K562 (cell line): ENCODE data around the gene TENT4B. TPM values are rescaled to one million over a fixed set of nuclear protein-coding genes. Genes with fewer than 3 reads are reported as not detected.

ENCODE experiments used
- ATAC-seq: fragments of 200-7000 bp; cut with Tn5 transposase; 3 replicates; pipeline ENCODE4 v1.9.1; 2020; ENCODE audit warnings: moderate library complexity
- BruUV-seq: library from RNA; stranded (reverse); fragments of 400-500 nt; replicated peaks from 2 replicates; lab custom pipeline; 2021; lab: Mats Ljungman, UMichigan
- CTCF ChIA-PET: fragments of 300-600 bp; formaldehyde crosslinking; extraction: SDS; loops from one replicate; lab custom pipeline; 2021; ENCODE audit warnings: low intra/inter-chr PET ratio; lab: Yijun Ruan, JAX
- POLR2A ChIA-PET: fragments of 300-600, 350-650 bp; sonication (Branson Sonifier 250); formaldehyde crosslinking; extraction: SDS; loops from one replicate; lab custom pipeline; 2021; ENCODE audit warnings: antibody characterized with exemption, inconsistent platforms; lab: Yijun Ruan, JAX
- DNase-seq, 4 experiments: peaks; one replicate each; pipeline versions ENCODE4 v3.0.0 to v3.0.0-alpha.2; 2011 to 2018; ENCODE audit warnings: low spot score in 3 of 4, mixed read lengths in 3 of 4; ENCODE audit errors: extremely low read depth in 1 of 4
- FAIRE-seq: peaks from 2 replicates; lab custom pipeline; 2011; peaks lifted over from hg19 to GRCh38; lab: Jason Lieb, UNC
- H2AFZ ChIP-seq: 2 replicates; pipeline ENCODE4 v1.6.0; 2011; ENCODE audit warnings: low read depth, low read length, control low read depth, inconsistent platforms
- H3K27ac ChIP-seq: fragments of 200-600 bp; 3 replicates; pipeline ENCODE4 v1.8.0; 2011; ENCODE audit warnings: low read depth, mild to moderate bottlenecking, control low read depth, inconsistent platforms, low read length, moderate library complexity, mixed read lengths; ENCODE audit errors: extremely low read depth
- H3K27me3 ChIP-seq, 2 experiments: fragments of 300-600 bp in 1 of 2; 2 replicates in 1 of 2; 3 replicates in 1 of 2; pipeline versions ENCODE4 v1.6.0 to v1.8.0; 2011; ENCODE audit warnings: inconsistent platforms in 2 of 2, low read length in 2 of 2, mild to moderate bottlenecking in 1 of 2, mixed read lengths in 1 of 2, moderate library complexity in 1 of 2; ENCODE audit not compliant: control insufficient read depth in 2 of 2, insufficient read depth in 2 of 2
- H3K36me3 ChIP-seq: fragments of 300-600 bp; 3 replicates; pipeline ENCODE4 v1.8.0; 2011; ENCODE audit warnings: mild to moderate bottlenecking, low read length, inconsistent platforms; ENCODE audit not compliant: control insufficient read depth, insufficient read depth
- H3K4me1 ChIP-seq, 2 experiments: fragments of 200-600 bp in 1 of 2; replicated peaks in 1 of 2; 2 replicates in 1 of 2; 3 replicates in 1 of 2; pipeline versions ENCODE4 v1.5.1 to v1.8.0; 2011; ENCODE audit warnings: inconsistent platforms in 2 of 2, low read length in 2 of 2, mild to moderate bottlenecking in 1 of 2, mixed read lengths in 1 of 2, moderate library complexity in 1 of 2; ENCODE audit not compliant: control insufficient read depth in 2 of 2, insufficient read depth in 2 of 2
- H3K4me2 ChIP-seq: 2 replicates; pipeline ENCODE4 v1.6.1; 2011; ENCODE audit warnings: low read length, control low read depth, inconsistent platforms, mixed read lengths; ENCODE audit not compliant: insufficient read depth
- H3K4me3 ChIP-seq: fragments of 200-600 bp; sonication (generic), shearing (Covaris generic); 2 replicates; pipeline ENCODE4 v1.5.1; 2016; ENCODE audit warnings: control low read depth, inconsistent platforms
- H3K79me2 ChIP-seq: fragments of 200-600 bp; 3 replicates; pipeline ENCODE4 v1.8.0; 2011; ENCODE audit warnings: low read length, inconsistent platforms; ENCODE audit not compliant: control insufficient read depth, insufficient read depth
- H3K9ac ChIP-seq, 2 experiments: 2 replicates each; pipeline versions ENCODE4 v1.6.0 to v1.6.1; 2011; ENCODE audit warnings: low read depth in 2 of 2, low read length in 2 of 2, control low read depth in 1 of 2, inconsistent platforms in 1 of 2, mild to moderate bottlenecking in 1 of 2, mixed read lengths in 1 of 2; ENCODE audit not compliant: insufficient read depth in 1 of 2
- H3K9me1 ChIP-seq: one replicate; pipeline ENCODE4 v1.6.0; 2011; ENCODE audit warnings: inconsistent platforms, mild to moderate bottlenecking, low read length, moderate library complexity; ENCODE audit not compliant: control insufficient read depth, insufficient read depth
- H3K9me3 ChIP-seq: replicated peaks from 2 replicates; pipeline ENCODE4 v1.5.1; 2011; ENCODE audit warnings: low read depth, low read length, inconsistent platforms; ENCODE audit not compliant: control insufficient read depth, insufficient read depth
- H4K20me1 ChIP-seq: replicated peaks from 2 replicates; pipeline ENCODE4 v1.6.1; 2011; ENCODE audit warnings: low read length, inconsistent platforms, mixed read lengths; ENCODE audit not compliant: control insufficient read depth, insufficient read depth
- HLTF ChIP-seq: fragments of 450-650 bp; IDR thresholded peaks from 2 replicates; pipeline ENCODE4 v1.6.1; 2016
- KAT7 ChIP-seq: sonication (generic); formaldehyde crosslinking; IDR thresholded peaks from 2 replicates; pipeline ENCODE4 v1.8.0; 2022; ENCODE audit warnings: missing genetic modification reagents, mild to moderate bottlenecking, borderline replicate concordance
- MCM2 ChIP-seq: fragments of 450-650 bp; IDR thresholded peaks from 2 replicates; pipeline ENCODE4 v1.6.1; 2017; ENCODE audit warnings: low read depth, mild to moderate bottlenecking
- NRF1 ChIP-seq, 2 experiments: fragments of 450-650 bp; IDR thresholded peaks in 1 of 2; conservative IDR thresholded peaks in 1 of 2; 2 replicates each; pipeline ENCODE4 v1.6.1; 2014; ENCODE audit warnings: mild to moderate bottlenecking in 2 of 2
- RNF2 ChIP-seq: sonication (generic); IDR thresholded peaks from 2 replicates; pipeline ENCODE4 v1.6.1; 2016
- SAFB2 ChIP-seq: fragments of 200-400 bp; formaldehyde crosslinking; IDR thresholded peaks from 2 replicates; pipeline ENCODE4 v1.6.1; 2018; ENCODE audit warnings: borderline replicate concordance, low read length, low read depth, moderate library complexity; ENCODE audit not compliant: severe bottlenecking
- TAF9B ChIP-seq: fragments of 450-650 bp; IDR thresholded peaks from 2 replicates; pipeline ENCODE4 v1.6.1; 2018; ENCODE audit warnings: mild to moderate bottlenecking; ENCODE audit not compliant: partially characterized antibody
- ZNF3 ChIP-seq: fragments of 250-450 bp; sonication (Bioruptor Pico); IDR thresholded peaks from 2 replicates; pipeline ENCODE4 v1.5.0; 2021; ENCODE audit warnings: mild to moderate bottlenecking, moderate library complexity
- ZNF431 ChIP-seq: sonication (generic); formaldehyde crosslinking; IDR thresholded peaks from 2 replicates; pipeline ENCODE4 v1.8.0; 2022; ENCODE audit warnings: mild to moderate bottlenecking, missing genetic modification reagents
- ZNF707 ChIP-seq: fragments of 250-450 bp; sonication (Bioruptor Pico); conservative IDR thresholded peaks from 2 replicates; pipeline ENCODE4 v1.8.0; 2022; ENCODE audit warnings: inconsistent platforms, mild to moderate bottlenecking, moderate library complexity
- WGBS: fragments of 100-300 bp; shearing (Covaris generic); methylation state at CpG from one replicate; pipeline ENCODE4 v1.1.6; 2016; ENCODE audit warnings: low coverage, mixed read lengths; ENCODE audit not compliant: insufficient coverage; ENCODE audit errors: missing lambda C conversion rate; 5-methylcytosine and 5-hydroxymethylcytosine counted together
- in situ Hi-C: fragments of 300-500 bp; cut with MboI; formaldehyde crosslinking; loops from 4 replicates; pipeline ENCODE4 v1.15.0; 2018; ENCODE audit warnings: inconsistent platforms, mixed read lengths
- intact Hi-C: fragments of 100-400 bp; cut with micrococcal nuclease; formaldehyde crosslinking; loops from 2 replicates; pipeline ENCODE4 v1.14.2; 2022
- polyA plus RNA-seq, 8 experiments: library from polyadenylated mRNA; depleted of rRNA in 4 of 8; stranded (reverse) in 5 of 8; unstranded in 3 of 8; fragments of >200 nt; fragmentation: Nextera tagmentation in 2 of 8; fragmentation: Illumina TruSeq in 1 of 8; extraction: Ambion mirVana in 2 of 8; extraction: Trizol in 1 of 8; gene quantifications; 2 replicates each; pipeline versions ENCODE4 v1.2.1 to v1.2.3, GENCODE V29; 2011 to 2014; ENCODE audit warnings: inconsistent platforms in 1 of 8, missing spikeins in 1 of 8
- total RNA-seq, 7 experiments: library from RNA; depleted of rRNA in 6 of 7; stranded (reverse); fragments of >200 nt in 6 of 7; fragmentation: Illumina TruSeq in 2 of 7; extraction: Trizol in 2 of 7; gene quantifications; 2 replicates each; pipeline versions ENCODE4 v1.2.1 to v1.2.3, GENCODE V29; 2011 to 2021; ENCODE audit warnings: low replicate concordance in 1 of 7
- TF ChIP-seq, protein P1 (sequence below): fragments of 450-650 bp; formaldehyde crosslinking; IDR thresholded peaks from 2 replicates; pipeline ENCODE4 v1.4.0; 2022; ENCODE audit warnings: missing genetic modification characterization
- TF ChIP-seq, protein P2 (sequence below): sonication (generic); formaldehyde crosslinking; IDR thresholded peaks from 2 replicates; pipeline ENCODE4 v1.8.0; 2022; ENCODE audit warnings: mild to moderate bottlenecking, low read depth, missing genetic modification reagents
- TF ChIP-seq, protein P3 (sequence below): fragments of 450-650 bp; formaldehyde crosslinking; IDR thresholded peaks from 2 replicates; pipeline ENCODE4 v1.4.0; 2020; ENCODE audit warnings: mild to moderate bottlenecking, moderate library complexity
- TF ChIP-seq, protein P4 (sequence below): sonication (generic); formaldehyde crosslinking; IDR thresholded peaks from 2 replicates; pipeline ENCODE4 v1.8.1; 2022; ENCODE audit warnings: missing genetic modification reagents
- TF ChIP-seq, protein P5 (sequence below): IDR thresholded peaks from 3 replicates; pipeline ENCODE4 v1.6.1; 2011; ENCODE audit warnings: borderline replicate concordance, mild to moderate bottlenecking; ENCODE audit not compliant: insufficient read length, insufficient read depth

TENT4B gene
- total and polyA plus RNA-seq, 9 of the 15 experiments (the other 6 are each of a cell fraction or from before 2014, with no cell fraction given), result 5.2 to 8.4 (median 7.0) TPM

DNA sequence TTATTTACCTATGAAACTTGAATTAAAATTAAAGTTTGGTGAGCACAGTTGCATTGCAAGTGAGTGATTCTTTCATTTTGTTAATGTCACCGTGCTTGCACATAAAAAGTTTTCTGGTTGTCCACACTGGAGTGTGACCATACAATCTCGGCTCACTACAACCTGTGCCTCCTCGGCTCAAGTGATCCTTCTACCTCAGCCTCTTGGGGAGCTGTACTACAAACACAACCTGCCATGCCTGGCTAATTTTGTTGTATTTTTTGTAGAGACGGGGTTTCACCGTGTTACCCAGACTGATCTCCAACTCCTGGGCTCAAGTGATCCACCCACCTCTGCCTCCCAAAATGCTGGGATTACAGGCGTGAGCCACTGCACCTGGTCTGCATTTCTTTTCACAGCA is 63.1 kb downstream of the TENT4B start:
- intact Hi-C loops, result no loop called here
- H3K27me3 ChIP-seq, result no peaks in the 10 kb centered on the region
- ChIA-PET CTCF (no interaction called here), POLR2A (no interaction called here)
- H3K27ac ChIP-seq, result no peak overlapping the region
- no peak overlapping the region for H3K4me3 ChIP-seq
- H4K20me1 ChIP-seq, result no peaks in the 10 kb centered on the region
- no peak for ATAC-seq
- no peak overlapping the region for H3K9ac ChIP-seq
- H2AFZ ChIP-seq, result no peak overlapping the region
- H3K9me3 ChIP-seq, result no peaks in the 10 kb centered on the region
- DNase-seq, result no peak
- peaks cover 63% of the 10 kb centered on the region for H3K36me3 ChIP-seq
- H3K79me2 ChIP-seq, result no peaks in the 10 kb centered on the region
- no TSS peak for BruUV-seq
- 93% methylated on average over 6 of the region's 6 CpGs for WGBS
- in situ Hi-C loops, result loop anchor here (10.0 to 25.0 kb wide), 2 partner anchors 139 to 296 kb away; no protein-coding TSS in a partner anchor
- no peaks in the 10 kb centered on the region for H3K9me1 ChIP-seq
- H3K4me1 ChIP-seq, result no peaks in the 10 kb centered on the region
- FAIRE-seq, result no peak
- no peak overlapping the region for H3K4me2 ChIP-seq
- TF ChIP-seq HLTF (no peak), ZNF431 (CRISPR knock-in tag) (no peak), ZNF707 (CRISPR knock-in tag) (no peak), MCM2 (no peak), SAFB2 (no peak), NRF1 (conservative IDR thresholded peaks at IDR 0.05 in 1 of 2, IDR thresholded peaks at IDR 0.05 in 1 of 2) (no peak), ZNF3 (CRISPR knock-in tag) (no peak), RNF2 (no peak), TAF9B (no peak), KAT7 (CRISPR knock-in tag) (no peak)
- TF ChIP-seq, protein P1, sequence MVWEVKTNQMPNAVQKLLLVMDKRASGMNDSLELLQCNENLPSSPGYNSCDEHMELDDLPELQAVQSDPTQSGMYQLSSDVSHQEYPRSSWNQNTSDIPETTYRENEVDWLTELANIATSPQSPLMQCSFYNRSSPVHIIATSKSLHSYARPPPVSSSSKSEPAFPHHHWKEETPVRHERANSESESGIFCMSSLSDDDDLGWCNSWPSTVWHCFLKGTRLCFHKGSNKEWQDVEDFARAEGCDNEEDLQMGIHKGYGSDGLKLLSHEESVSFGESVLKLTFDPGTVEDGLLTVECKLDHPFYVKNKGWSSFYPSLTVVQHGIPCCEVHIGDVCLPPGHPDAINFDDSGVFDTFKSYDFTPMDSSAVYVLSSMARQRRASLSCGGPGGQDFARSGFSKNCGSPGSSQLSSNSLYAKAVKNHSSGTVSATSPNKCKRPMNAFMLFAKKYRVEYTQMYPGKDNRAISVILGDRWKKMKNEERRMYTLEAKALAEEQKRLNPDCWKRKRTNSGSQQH (CRISPR knock-in tag), result no peak
- TF ChIP-seq, protein P2, sequence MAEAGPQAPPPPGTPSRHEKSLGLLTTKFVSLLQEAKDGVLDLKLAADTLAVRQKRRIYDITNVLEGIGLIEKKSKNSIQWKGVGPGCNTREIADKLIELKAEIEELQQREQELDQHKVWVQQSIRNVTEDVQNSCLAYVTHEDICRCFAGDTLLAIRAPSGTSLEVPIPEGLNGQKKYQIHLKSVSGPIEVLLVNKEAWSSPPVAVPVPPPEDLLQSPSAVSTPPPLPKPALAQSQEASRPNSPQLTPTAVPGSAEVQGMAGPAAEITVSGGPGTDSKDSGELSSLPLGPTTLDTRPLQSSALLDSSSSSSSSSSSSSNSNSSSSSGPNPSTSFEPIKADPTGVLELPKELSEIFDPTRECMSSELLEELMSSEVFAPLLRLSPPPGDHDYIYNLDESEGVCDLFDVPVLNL (CRISPR knock-in tag), result no peak
- TF ChIP-seq, protein P3, sequence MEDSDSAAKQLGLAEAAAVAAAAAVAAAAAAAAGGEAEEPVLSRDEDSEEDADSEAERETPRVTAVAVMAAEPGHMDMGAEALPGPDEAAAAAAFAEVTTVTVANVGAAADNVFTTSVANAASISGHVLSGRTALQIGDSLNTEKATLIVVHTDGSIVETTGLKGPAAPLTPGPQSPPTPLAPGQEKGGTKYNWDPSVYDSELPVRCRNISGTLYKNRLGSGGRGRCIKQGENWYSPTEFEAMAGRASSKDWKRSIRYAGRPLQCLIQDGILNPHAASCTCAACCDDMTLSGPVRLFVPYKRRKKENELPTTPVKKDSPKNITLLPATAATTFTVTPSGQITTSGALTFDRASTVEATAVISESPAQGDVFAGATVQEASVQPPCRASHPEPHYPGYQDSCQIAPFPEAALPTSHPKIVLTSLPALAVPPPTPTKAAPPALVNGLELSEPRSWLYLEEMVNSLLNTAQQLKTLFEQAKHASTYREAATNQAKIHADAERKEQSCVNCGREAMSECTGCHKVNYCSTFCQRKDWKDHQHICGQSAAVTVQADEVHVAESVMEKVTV (CRISPR knock-in tag), result no peak
- TF ChIP-seq, protein P4, sequence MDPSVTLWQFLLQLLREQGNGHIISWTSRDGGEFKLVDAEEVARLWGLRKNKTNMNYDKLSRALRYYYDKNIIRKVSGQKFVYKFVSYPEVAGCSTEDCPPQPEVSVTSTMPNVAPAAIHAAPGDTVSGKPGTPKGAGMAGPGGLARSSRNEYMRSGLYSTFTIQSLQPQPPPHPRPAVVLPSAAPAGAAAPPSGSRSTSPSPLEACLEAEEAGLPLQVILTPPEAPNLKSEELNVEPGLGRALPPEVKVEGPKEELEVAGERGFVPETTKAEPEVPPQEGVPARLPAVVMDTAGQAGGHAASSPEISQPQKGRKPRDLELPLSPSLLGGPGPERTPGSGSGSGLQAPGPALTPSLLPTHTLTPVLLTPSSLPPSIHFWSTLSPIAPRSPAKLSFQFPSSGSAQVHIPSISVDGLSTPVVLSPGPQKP, result no peak
- TF ChIP-seq, protein P5, sequence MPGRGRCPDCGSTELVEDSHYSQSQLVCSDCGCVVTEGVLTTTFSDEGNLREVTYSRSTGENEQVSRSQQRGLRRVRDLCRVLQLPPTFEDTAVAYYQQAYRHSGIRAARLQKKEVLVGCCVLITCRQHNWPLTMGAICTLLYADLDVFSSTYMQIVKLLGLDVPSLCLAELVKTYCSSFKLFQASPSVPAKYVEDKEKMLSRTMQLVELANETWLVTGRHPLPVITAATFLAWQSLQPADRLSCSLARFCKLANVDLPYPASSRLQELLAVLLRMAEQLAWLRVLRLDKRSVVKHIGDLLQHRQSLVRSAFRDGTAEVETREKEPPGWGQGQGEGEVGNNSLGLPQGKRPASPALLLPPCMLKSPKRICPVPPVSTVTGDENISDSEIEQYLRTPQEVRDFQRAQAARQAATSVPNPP, result no peak
